Activated CD8-positive, alpha-beta T cell treated with anti-CD3 and anti-CD28 coated beads for 36 hours (primary cell): ENCODE measurements around the gene ANKRD45. TPM values are rescaled to one million over a fixed set of nuclear protein-coding genes. Genes with fewer than 3 reads are reported as not detected.

Experiments
- ATAC-seq: fragments of 200-7000 bp; cut with Tn5 transposase; one replicate; pipeline ENCODE4 v1.10.0; 2021; ENCODE audit warnings: mild to moderate bottlenecking, moderate library complexity
- CTCF ChIA-PET: fragments of 350-600 bp; sonication (Branson Sonifier 250); formaldehyde crosslinking; loops from one replicate; lab custom pipeline; 2021; ENCODE audit warnings: antibody characterized with exemption; lab: Charles Lee
- POLR2A ChIA-PET: fragments of 350-600 bp; sonication (Branson Sonifier 250); formaldehyde crosslinking; loops from one replicate; lab custom pipeline; 2021; ENCODE audit warnings: antibody characterized with exemption; lab: Charles Lee
- DNase-seq: peaks from one replicate; pipeline ENCODE4 v3.0.0-alpha.2; 2020
- H3K27ac Mint-ChIP-seq: one replicate; pipeline ENCODE4 v1.8.0; 2021; ENCODE audit warnings: mild to moderate bottlenecking, mixed read lengths
- H3K27me3 Mint-ChIP-seq: one replicate; pipeline ENCODE4 v1.8.0; 2021; ENCODE audit warnings: mixed read lengths
- H3K36me3 Mint-ChIP-seq: one replicate; pipeline ENCODE4 v1.8.0; 2021; ENCODE audit warnings: low read depth, mixed read lengths
- H3K4me1 Mint-ChIP-seq: one replicate; pipeline ENCODE4 v1.8.0; 2021; ENCODE audit warnings: low read depth, mixed read lengths
- H3K4me3 Mint-ChIP-seq: one replicate; pipeline ENCODE4 v1.8.0; 2021; ENCODE audit warnings: mild to moderate bottlenecking, moderate library complexity, mixed read lengths
- H3K9me3 Mint-ChIP-seq: one replicate; pipeline ENCODE4 v1.8.0; 2021; ENCODE audit warnings: mixed read lengths
- CTCF ChIP-seq: fragments of 200-600 bp; IDR thresholded peaks from one replicate; pipeline ENCODE4 v1.8.0; 2022; ENCODE audit warnings: antibody characterized with exemption, mild to moderate bottlenecking
- intact Hi-C: fragments of 100-400 bp; cut with micrococcal nuclease; formaldehyde crosslinking; loops from one replicate; pipeline ENCODE4 v1.10.0; 2022
- total RNA-seq, 2 experiments: library from RNA; stranded (reverse); gene quantifications; one replicate each; pipeline ENCODE4 v1.2.3, GENCODE V29; 2021

ANKRD45 gene
- total RNA-seq, 2 experiments from 2014 or later, result not detected

DNA sequence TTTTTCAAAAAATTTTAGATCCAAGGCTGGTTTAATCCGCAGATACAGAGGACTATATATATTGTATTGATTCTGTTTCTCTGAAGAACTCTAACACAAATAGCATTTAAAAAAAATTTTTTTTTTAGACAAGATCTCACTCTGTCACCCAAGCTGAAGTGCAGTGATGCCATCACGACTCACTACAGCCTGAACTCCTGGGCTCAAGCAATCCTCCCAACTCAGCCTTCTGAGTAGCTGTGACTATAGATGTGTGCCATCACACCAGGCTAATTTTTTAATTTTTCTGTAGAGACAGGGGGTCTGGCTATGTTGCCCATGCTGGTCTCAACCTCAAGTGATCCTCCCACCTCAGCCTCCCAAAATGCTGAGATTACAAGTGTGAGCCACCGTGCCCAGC is 3.0 kb downstream of the ANKRD45 start:
- POLR2A ChIA-PET, result no interaction called here
- DNase-seq (no peak), ATAC-seq (no peak)
- no peak overlapping the region for H3K4me3 Mint-ChIP-seq
- no peak overlapping the region for H3K27ac Mint-ChIP-seq
- intact Hi-C loops, result no loop called here
- CTCF ChIA-PET, result no interaction called here
- peaks cover 21% of the 10 kb centered on the region for H3K27me3 Mint-ChIP-seq
- no peak for TF ChIP-seq CTCF
- no peaks in the 10 kb centered on the region for H3K36me3 Mint-ChIP-seq
- H3K4me1 Mint-ChIP-seq, result peaks cover 5% of the 10 kb centered on the region
- H3K9me3 Mint-ChIP-seq, result no peaks in the 10 kb centered on the region

- Mint-ChIP-seq H3K36me3 (no peaks in the 10 kb centered on the region), H3K27ac (no peak overlapping the region), H3K4me3 (no peak overlapping the region), H3K4me1 (no peaks in the 10 kb centered on the region), H3K9me3 (no peaks in the 10 kb centered on the region), H3K27me3 (peaks cover 2% of the 10 kb centered on the region)
- intact Hi-C loops, result no loop called here
- TF ChIP-seq CTCF, result no peak
- DNase-seq, result no peak
- ChIA-PET CTCF (no interaction called here), POLR2A (no interaction called here)
- no peak for ATAC-seq
These were observed 6.5 kb downstream of the ANKRD45 start for GRCh38 chr1:173663159-173663558.

DNA sequence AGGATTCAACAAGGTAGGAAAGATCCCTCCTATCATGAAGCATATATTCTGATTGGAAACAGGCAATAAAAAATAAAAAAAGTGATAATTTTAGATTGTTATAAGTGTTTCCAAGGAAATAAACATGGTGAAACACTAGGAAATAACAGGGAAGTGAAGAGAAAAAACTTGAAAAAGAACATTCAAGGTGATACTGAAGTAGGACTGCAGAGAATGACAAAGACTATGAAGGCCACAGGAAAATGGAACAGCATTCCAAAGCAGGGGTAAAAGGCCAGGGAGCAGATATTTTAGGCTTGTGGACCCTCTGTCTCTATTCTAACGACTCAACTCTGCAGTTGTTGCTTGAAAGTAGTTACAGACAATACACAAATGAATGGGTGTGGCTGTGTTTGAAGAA is 7.9 kb downstream of the ANKRD45 start:
- H3K4me3 Mint-ChIP-seq, result no peak overlapping the region
- no peak for TF ChIP-seq CTCF
- intact Hi-C loops, result no loop called here
- DNase-seq (no peak), ATAC-seq (no peak)
- H3K27ac Mint-ChIP-seq, result no peak overlapping the region
- CTCF ChIA-PET, result no interaction called here
- no peaks in the 10 kb centered on the region for H3K27me3 Mint-ChIP-seq
- H3K9me3 Mint-ChIP-seq, result no peaks in the 10 kb centered on the region
- H3K36me3 Mint-ChIP-seq, result no peaks in the 10 kb centered on the region
- no peaks in the 10 kb centered on the region for H3K4me1 Mint-ChIP-seq
- POLR2A ChIA-PET, result no interaction called here

GRCh38 chr1:173661271-173661670 is 8.4 kb downstream of the ANKRD45 start:
- no peak for TF ChIP-seq CTCF
- ChIA-PET CTCF (no interaction called here), POLR2A (no interaction called here)
- no peaks in the 10 kb centered on the region for H3K9me3 Mint-ChIP-seq
- H3K36me3 Mint-ChIP-seq, result no peaks in the 10 kb centered on the region
- no peaks in the 10 kb centered on the region for H3K27me3 Mint-ChIP-seq
- DNase-seq, result no peak
- no peaks in the 10 kb centered on the region for H3K4me1 Mint-ChIP-seq
- no peak overlapping the region for H3K27ac Mint-ChIP-seq
- intact Hi-C loops, result no loop called here
- no peak overlapping the region for H3K4me3 Mint-ChIP-seq
- ATAC-seq, result no peak

GRCh38 chr1:173660306-173660705 is 9.3 kb downstream of the ANKRD45 start:
- intact Hi-C loops, result no loop called here
- POLR2A ChIA-PET, result no interaction called here

More at GRCh38 chr1:173660306-173660705, 9.3 kb downstream of the ANKRD45 start:
- no peak for ATAC-seq
- no peak overlapping the region for H3K4me3 Mint-ChIP-seq
- no peaks in the 10 kb centered on the region for H3K36me3 Mint-ChIP-seq
- no peak for DNase-seq
- H3K27me3 Mint-ChIP-seq, result no peaks in the 10 kb centered on the region
- H3K9me3 Mint-ChIP-seq, result no peaks in the 10 kb centered on the region
- CTCF ChIA-PET, result no interaction called here
- no peak overlapping the region for H3K27ac Mint-ChIP-seq
- no peaks in the 10 kb centered on the region for H3K4me1 Mint-ChIP-seq
- no peak for TF ChIP-seq CTCF
